Measurements from ENCODE around the gene PLEKHM1. TPM values are rescaled to one million over a fixed set of nuclear protein-coding genes. Genes with fewer than 3 reads are reported as not detected.

PLEKHM1 gene
- total RNA-seq, 1 donor from 2014 or later, result 41.9 TPM

- H4K20me1 ChIP-seq (ENCODE audit: insufficient read depth, low read length), result peaks cover 15% of the 10 kb centered on the region
- no peaks in the 10 kb centered on the region for H3K79me2 ChIP-seq (ENCODE audit: insufficient read depth, low read length)
- no peaks in the 10 kb centered on the region for H3K36me3 Mint-ChIP-seq (ENCODE audit: low read depth, unreplicated experiment)
- peaks cover 4% of the 10 kb centered on the region for H3K27me3 ChIP-seq (ENCODE audit: insufficient read depth, low read length)
- no peaks in the 10 kb centered on the region for H3K36me3 ChIP-seq (ENCODE audit: insufficient read depth, low read length)
- TF ChIP-seq CTCF (IDR thresholded peaks at IDR 0.05; ENCODE audit: insufficient read depth, low read depth, low read length) (no peak), EZH2 (IDR thresholded peaks at IDR 0.05; ENCODE audit: insufficient read depth, low read length) (no peak)
- peak overlapping the region; percentile 16 for H3K4me3 Mint-ChIP-seq (ENCODE audit: unreplicated experiment)
- no peaks in the 10 kb centered on the region for H3K9me3 ChIP-seq (ENCODE audit: insufficient read depth, low read depth, low read length)
- peaks cover 14% of the 10 kb centered on the region for H3K27me3 Mint-ChIP-seq (ENCODE audit: low read depth, unreplicated experiment)
- H2AFZ ChIP-seq (ENCODE audit: low read depth, low read length), result no peak overlapping the region
- H3K4me3 ChIP-seq (ENCODE audit: insufficient read depth, low read depth, low read length), result no peak overlapping the region
- no peak overlapping the region for H3K27ac ChIP-seq (ENCODE audit: low read depth, low read length)
- no peaks in the 10 kb centered on the region for H3K9me3 Mint-ChIP-seq (ENCODE audit: unreplicated experiment)
- peaks cover 6% of the 10 kb centered on the region for H3K4me1 ChIP-seq (ENCODE audit: insufficient read depth, low read length)
- FAIRE-seq, result no peak
- DNase-seq (ENCODE audit: low read depth), result no peak
- H3K27ac Mint-ChIP-seq (ENCODE audit: unreplicated experiment), result no peak overlapping the region
- no peaks in the 10 kb centered on the region for H3K4me1 Mint-ChIP-seq (ENCODE audit: low read depth, unreplicated experiment)
- no peak overlapping the region for H3K9ac ChIP-seq (ENCODE audit: low read length)
- H3K4me2 ChIP-seq (ENCODE audit: low read length), result no peak overlapping the region
Measured at GRCh38 chr17:45423304-45423974, 67.1 kb downstream of the PLEKHM1 start.

GRCh38 chr17:45414990-45415881, 75.3 kb downstream of the PLEKHM1 start:
- H3K27ac ChIP-seq (ENCODE audit: low read depth, low read length), result no peak overlapping the region
- no peaks in the 10 kb centered on the region for H3K27me3 ChIP-seq (ENCODE audit: insufficient read depth, low read length)
- Mint-ChIP-seq H3K4me1 (ENCODE audit: low read depth, unreplicated experiment) (no peaks in the 10 kb centered on the region), H3K27me3 (ENCODE audit: low read depth, unreplicated experiment) (no peaks in the 10 kb centered on the region), H3K36me3 (ENCODE audit: low read depth, unreplicated experiment) (peaks cover 2% of the 10 kb centered on the region), H3K9me3 (ENCODE audit: unreplicated experiment) (peaks cover 2% of the 10 kb centered on the region), H3K4me3 (ENCODE audit: unreplicated experiment) (no peak overlapping the region), H3K27ac (ENCODE audit: unreplicated experiment) (no peak overlapping the region)
- H4K20me1 ChIP-seq (ENCODE audit: insufficient read depth, low read length), result no peaks in the 10 kb centered on the region
- TF ChIP-seq EZH2 (IDR thresholded peaks at IDR 0.05; ENCODE audit: insufficient read depth, low read length) (no peak), CTCF (IDR thresholded peaks at IDR 0.05; ENCODE audit: insufficient read depth, low read depth, low read length) (no peak)
- H3K4me3 ChIP-seq (ENCODE audit: insufficient read depth, low read depth, low read length), result no peak overlapping the region
- FAIRE-seq (no peak), DNase-seq (ENCODE audit: low read depth) (no peak)
- H3K4me2 ChIP-seq (ENCODE audit: low read length), result no peak overlapping the region
- no peak overlapping the region for H2AFZ ChIP-seq (ENCODE audit: low read depth, low read length)
- no peak overlapping the region for H3K9ac ChIP-seq (ENCODE audit: low read length)
- no peaks in the 10 kb centered on the region for H3K4me1 ChIP-seq (ENCODE audit: insufficient read depth, low read length)
- no peaks in the 10 kb centered on the region for H3K9me3 ChIP-seq (ENCODE audit: insufficient read depth, low read depth, low read length)
- no peaks in the 10 kb centered on the region for H3K79me2 ChIP-seq (ENCODE audit: insufficient read depth, low read length)
- H3K36me3 ChIP-seq (ENCODE audit: insufficient read depth, low read length), result no peaks in the 10 kb centered on the region
